ENCODE results near the gene CHN1.

DNA sequence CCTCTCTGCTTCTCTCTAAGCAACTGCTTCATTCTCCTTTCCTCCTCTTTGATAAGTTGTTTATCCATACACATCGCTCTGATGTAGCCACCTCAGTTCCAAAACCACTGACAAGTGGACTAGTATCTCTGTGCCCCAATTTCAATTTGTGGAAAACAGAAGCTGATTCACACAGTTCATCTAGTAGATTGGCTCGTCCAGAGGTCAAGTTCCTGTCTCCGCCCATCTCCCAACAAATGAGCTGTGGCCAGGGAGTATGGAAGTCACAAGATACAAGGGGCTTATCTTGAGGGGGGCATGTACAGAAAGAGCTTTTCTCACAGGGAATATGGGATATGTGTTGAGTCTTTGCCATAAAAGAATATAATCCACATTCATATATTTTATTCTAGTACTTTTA lies 17.7 kb upstream of the CHN1 start:
- TF ChIP-seq POLR2AphosphoS5 (IDR thresholded peaks at IDR 0.05) (no peak), POLR2A (IDR thresholded peaks at IDR 0.05) (no peak)
- TF ChIP-seq, protein P1, sequence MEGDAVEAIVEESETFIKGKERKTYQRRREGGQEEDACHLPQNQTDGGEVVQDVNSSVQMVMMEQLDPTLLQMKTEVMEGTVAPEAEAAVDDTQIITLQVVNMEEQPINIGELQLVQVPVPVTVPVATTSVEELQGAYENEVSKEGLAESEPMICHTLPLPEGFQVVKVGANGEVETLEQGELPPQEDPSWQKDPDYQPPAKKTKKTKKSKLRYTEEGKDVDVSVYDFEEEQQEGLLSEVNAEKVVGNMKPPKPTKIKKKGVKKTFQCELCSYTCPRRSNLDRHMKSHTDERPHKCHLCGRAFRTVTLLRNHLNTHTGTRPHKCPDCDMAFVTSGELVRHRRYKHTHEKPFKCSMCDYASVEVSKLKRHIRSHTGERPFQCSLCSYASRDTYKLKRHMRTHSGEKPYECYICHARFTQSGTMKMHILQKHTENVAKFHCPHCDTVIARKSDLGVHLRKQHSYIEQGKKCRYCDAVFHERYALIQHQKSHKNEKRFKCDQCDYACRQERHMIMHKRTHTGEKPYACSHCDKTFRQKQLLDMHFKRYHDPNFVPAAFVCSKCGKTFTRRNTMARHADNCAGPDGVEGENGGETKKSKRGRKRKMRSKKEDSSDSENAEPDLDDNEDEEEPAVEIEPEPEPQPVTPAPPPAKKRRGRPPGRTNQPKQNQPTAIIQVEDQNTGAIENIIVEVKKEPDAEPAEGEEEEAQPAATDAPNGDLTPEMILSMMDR (IDR thresholded peaks at IDR 0.05) = no peak

All from upper lobe of left lung (tissue), 4 donors.